Measurements from ENCODE around the gene SH3D21. TPM values are rescaled to one million over a fixed set of nuclear protein-coding genes. Genes with fewer than 3 reads are reported as not detected.

SH3D21 gene
- total RNA-seq, 3 donors from 2014 or later (not counting 1 experiment from before 2014, with no cell fraction given): 1.9 to 2.6 (median 2.5) TPM

DNA sequence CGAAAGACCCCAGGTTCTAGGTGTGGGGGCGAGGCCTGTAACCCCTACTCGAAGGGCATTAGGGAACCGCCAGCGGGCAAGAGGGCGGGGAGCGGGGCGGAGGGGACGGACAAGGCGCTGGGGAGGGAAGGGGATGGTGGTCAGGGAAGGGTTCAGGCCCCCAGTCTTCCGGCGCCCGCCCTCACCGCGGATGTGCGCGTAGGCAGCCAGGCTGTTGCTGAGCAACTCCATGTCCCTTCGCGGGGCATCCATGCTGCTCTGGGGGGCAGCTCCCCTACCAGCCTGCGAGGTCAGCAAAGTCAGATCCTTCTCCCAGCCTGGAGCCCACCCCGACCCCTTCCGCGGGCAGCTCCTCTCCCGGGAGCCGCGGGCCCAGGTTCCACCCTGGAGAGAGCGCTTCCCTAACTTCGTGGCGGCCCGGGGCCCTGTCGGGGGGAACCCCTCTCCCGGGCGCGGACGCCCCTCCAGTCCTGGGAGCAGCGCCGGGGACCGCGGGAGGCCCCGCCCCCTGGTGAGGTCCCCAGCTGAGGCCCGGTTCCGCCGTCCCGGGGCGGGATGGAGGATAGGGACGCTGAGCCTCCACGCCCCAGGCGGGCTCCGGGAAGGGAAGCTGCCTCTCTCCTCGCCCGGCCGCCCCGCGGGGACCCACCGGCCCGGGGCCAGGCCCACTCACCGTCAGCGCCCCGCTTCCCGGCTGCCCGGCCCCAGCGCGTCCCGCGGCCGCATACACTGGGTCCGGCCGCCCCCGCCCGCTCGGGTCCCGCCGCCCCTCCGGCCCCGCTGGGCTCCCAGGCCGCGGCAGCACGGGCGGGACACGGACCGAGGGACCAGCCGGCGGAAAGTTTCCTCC is 16.8 kb downstream of the SH3D21 start:
- Histone ChIP-seq H3K4me3 (ENCODE audit: low read length) (peak overlapping the region; percentile 55), H3K9me3 (ENCODE audit: control insufficient read depth, insufficient read depth, low read length) (no peaks in the 10 kb centered on the region), H3K4me1 (ENCODE audit: control insufficient read depth, insufficient read depth, low read length) (peaks cover 41% of the 10 kb centered on the region), H3K27me3 (ENCODE audit: control insufficient read depth, insufficient read depth, low read length) (no peaks in the 10 kb centered on the region), H3K27ac (ENCODE audit: low read length) (peak overlapping the region; percentile 46), H3K36me3 (ENCODE audit: control insufficient read depth, insufficient read depth, low read length) (no peaks in the 10 kb centered on the region)
- H3K4me1 Mint-ChIP-seq: peaks cover 6 to 35% of the 10 kb centered on the region in 2 donors
- intact Hi-C loops (cut with micrococcal nuclease): loop anchor here (5.0 kb wide), 1 partner anchor 44 kb away; no protein-coding TSS in a partner anchor
- DNase-seq: peak in 1 of 2 donors; percentile 57
- ATAC-seq: peak; percentile 59 to 67 (median 59)
- H3K36me3 Mint-ChIP-seq: no peaks in the 10 kb centered on the region
- H3K27me3 Mint-ChIP-seq (ENCODE audit: low read depth in 2 of 2): peaks cover 0 to 7% of the 10 kb centered on the region in 2 donors
- H3K27ac Mint-ChIP-seq: peak overlapping the region in 1 of 2 donors; percentile 73
- 2% methylated on average over 83 of the region's 83 CpGs for WGBS (ENCODE audit: insufficient coverage)
- TF ChIP-seq, protein P1, sequence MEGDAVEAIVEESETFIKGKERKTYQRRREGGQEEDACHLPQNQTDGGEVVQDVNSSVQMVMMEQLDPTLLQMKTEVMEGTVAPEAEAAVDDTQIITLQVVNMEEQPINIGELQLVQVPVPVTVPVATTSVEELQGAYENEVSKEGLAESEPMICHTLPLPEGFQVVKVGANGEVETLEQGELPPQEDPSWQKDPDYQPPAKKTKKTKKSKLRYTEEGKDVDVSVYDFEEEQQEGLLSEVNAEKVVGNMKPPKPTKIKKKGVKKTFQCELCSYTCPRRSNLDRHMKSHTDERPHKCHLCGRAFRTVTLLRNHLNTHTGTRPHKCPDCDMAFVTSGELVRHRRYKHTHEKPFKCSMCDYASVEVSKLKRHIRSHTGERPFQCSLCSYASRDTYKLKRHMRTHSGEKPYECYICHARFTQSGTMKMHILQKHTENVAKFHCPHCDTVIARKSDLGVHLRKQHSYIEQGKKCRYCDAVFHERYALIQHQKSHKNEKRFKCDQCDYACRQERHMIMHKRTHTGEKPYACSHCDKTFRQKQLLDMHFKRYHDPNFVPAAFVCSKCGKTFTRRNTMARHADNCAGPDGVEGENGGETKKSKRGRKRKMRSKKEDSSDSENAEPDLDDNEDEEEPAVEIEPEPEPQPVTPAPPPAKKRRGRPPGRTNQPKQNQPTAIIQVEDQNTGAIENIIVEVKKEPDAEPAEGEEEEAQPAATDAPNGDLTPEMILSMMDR (IDR thresholded peaks at IDR 0.05): no peak
- H3K4me3 Mint-ChIP-seq: peak overlapping the region; percentile 81
- no peaks in the 10 kb centered on the region for H3K9me3 Mint-ChIP-seq

DNA sequence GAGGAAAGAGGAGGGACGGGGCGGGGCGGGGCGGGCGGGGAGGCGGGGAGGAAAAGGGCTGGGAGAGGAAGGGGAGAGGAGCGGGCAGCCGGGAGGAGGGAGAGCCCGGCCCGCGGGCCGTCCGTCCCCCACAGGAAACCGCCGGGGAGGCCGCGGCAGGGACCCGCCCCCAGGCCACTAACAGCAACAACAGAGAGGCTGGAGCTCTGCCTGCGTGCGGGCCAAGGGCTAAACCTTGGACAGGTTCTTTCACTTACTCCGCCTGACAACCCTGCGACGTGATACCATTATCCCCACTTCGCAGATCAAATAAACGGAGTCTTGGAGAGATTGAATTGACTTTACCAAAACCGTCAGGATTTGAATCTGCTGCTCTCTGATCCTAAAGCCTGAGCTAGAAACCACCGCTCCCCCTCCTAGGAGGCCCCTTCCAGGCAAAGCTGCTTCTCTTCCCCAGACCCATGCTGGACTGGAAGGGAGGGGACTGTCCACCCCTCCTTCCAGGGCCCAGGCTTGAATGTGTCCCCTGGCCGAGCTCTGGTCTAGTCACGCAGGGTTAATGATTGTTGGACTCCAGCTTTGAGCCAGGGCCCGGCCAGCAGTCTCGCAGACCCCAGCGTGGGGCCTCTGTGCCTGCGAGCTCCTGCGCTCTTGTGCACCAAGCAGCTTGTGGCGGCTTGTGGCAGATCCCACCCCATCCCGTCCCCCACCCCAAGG is 17.6 kb downstream of the SH3D21 start, which contains the start of gene EVA1B:
TSS of gene EVA1B (minus strand) at position 10 of the 717 bp plus-strand sequence. CDS start 608 bp downstream, outside the sequence.
- H3K4me1 ChIP-seq (ENCODE audit: control insufficient read depth, insufficient read depth, low read length): peaks cover 41% of the 10 kb centered on the region
- 5% methylated on average over 35 of the region's 36 CpGs for WGBS (ENCODE audit: insufficient coverage)
- H3K27ac Mint-ChIP-seq: peak within 1 kb of the TSS; percentile 41 to 73
- H3K4me3 ChIP-seq (ENCODE audit: low read length): peak within 1 kb of the TSS; percentile 55
- H3K9me3 ChIP-seq (ENCODE audit: control insufficient read depth, insufficient read depth, low read length): no peaks in the 10 kb centered on the region
- no peaks in the 10 kb centered on the region for H3K36me3 ChIP-seq (ENCODE audit: control insufficient read depth, insufficient read depth, low read length)
- intact Hi-C loops (cut with micrococcal nuclease): loop anchor here (5.0 kb wide), 1 partner anchor 44 kb away; no protein-coding TSS in a partner anchor
- ATAC-seq: peak; percentile 60 to 66 (median 61)
- H3K27ac ChIP-seq (ENCODE audit: low read length): peak within 1 kb of the TSS; percentile 46
- TF ChIP-seq, protein P1 (IDR thresholded peaks at IDR 0.05): no peak
- H3K4me1 Mint-ChIP-seq: peaks cover 6 to 35% of the 10 kb centered on the region in 2 donors
- H3K27me3 Mint-ChIP-seq (ENCODE audit: low read depth in 2 of 2): peaks cover 0 to 7% of the 10 kb centered on the region in 2 donors
- no peaks in the 10 kb centered on the region for H3K9me3 Mint-ChIP-seq
- peak; percentile 48 to 60 for DNase-seq
- H3K36me3 Mint-ChIP-seq: no peaks in the 10 kb centered on the region
- peak within 1 kb of the TSS; percentile 85 for H3K4me3 Mint-ChIP-seq
- H3K27me3 ChIP-seq (ENCODE audit: control insufficient read depth, insufficient read depth, low read length): no peaks in the 10 kb centered on the region

DNA sequence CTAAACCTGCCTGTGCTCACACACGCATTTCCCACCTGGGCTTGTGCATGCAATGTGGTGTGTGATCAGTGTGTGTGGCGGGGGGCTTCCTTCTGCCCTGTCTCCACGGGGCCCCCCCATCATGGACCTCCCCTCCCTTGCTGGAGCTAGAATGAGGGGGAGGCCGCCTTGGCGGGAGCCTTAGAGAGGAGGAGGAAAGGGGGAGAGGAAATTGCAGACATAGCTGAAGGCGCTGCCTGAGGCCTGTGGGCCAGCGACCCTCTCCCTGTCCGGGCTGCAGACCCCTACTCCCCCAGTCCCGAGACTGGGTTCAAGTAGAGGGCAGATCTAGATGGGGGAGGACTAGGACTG is 18.2 kb downstream of the SH3D21 start:
- Mint-ChIP-seq H3K9me3 (no peaks in the 10 kb centered on the region), H3K27ac (peak overlapping the region in 1 of 2 donors; percentile 57), H3K4me1 (peaks cover 6 to 35% of the 10 kb centered on the region in 2 donors), H3K4me3 (peak overlapping the region; percentile 85), H3K27me3 (ENCODE audit: low read depth in 2 of 2) (peaks cover 0 to 7% of the 10 kb centered on the region in 2 donors), H3K36me3 (no peaks in the 10 kb centered on the region)
- intact Hi-C loops (cut with micrococcal nuclease): loop anchor here (5.0 kb wide), 1 partner anchor 43 kb away; no protein-coding TSS in a partner anchor
- H3K36me3 ChIP-seq (ENCODE audit: control insufficient read depth, insufficient read depth, low read length): no peaks in the 10 kb centered on the region
- 37% methylated on average over 4 of the region's 9 CpGs for WGBS (ENCODE audit: insufficient coverage)
- H3K27ac ChIP-seq (ENCODE audit: low read length): no peak overlapping the region
- ATAC-seq (no peak), DNase-seq (no peak)
- H3K4me1 ChIP-seq (ENCODE audit: control insufficient read depth, insufficient read depth, low read length): peaks cover 41% of the 10 kb centered on the region
- H3K9me3 ChIP-seq (ENCODE audit: control insufficient read depth, insufficient read depth, low read length): no peaks in the 10 kb centered on the region
- TF ChIP-seq, protein P1 (IDR thresholded peaks at IDR 0.05): no peak
- H3K4me3 ChIP-seq (ENCODE audit: low read length): no peak overlapping the region
- no peaks in the 10 kb centered on the region for H3K27me3 ChIP-seq (ENCODE audit: control insufficient read depth, insufficient read depth, low read length)

Data from natural killer cell (primary cell).